Measurements from ENCODE around the gene ZNF286A.
"Not testable (repeated sequence)": the region's sequence is repeated elsewhere in the genome, so short reads cannot be mapped to it uniquely, and the experiment has no call there.

Gene ZNF286A

DNA sequence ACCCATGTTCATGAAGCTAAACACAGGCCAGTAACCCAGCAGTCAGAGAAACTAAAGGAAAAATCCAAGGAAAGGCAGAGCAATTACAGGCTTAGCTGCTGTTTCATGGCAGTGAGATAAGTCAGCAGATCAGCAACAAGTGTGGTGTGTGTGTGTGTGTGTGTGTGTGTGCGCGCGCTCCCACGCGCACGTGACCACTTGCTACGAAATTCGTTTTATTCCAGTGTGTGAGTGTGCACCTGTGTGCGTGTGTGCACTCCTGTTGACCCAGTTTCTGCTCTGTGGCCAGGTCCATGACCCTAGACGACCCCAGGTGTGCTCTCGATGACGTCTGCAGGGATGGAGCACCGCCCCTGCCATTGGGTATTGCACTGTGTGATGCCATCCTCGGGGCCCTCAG is 31.0 kb downstream of the ZNF286A start:
- H3K4me3 ChIP-seq; DNase-seq (ENCODE audit: low spot score in 2 of 2); H3K4me1 ChIP-seq; in situ Hi-C loops (cut with MboI; ENCODE audit: low sequenced_read_pairs); H3K27me3 ChIP-seq (ENCODE audit: low read depth); H3K36me3 ChIP-seq (replicated peaks); H3K9me3 ChIP-seq: not testable (repeated sequence)

DNA sequence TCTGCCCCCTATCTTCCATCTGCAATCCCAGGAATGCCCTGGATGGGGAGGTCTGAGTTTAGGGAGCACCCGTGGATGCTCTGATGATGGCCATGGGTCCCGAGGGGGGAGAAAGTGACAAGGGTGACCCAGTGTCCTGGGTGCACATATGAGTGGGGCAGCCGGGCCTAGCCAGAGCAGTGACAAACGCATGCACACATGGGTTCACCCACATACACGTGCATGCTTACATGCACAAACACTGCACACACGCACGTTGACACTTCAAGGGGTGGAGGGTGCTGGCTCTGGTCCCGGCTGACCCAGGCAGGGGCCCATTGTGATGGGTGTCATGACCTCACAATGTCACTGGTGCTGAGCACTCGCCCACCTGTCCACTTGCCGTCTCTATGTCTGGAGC is 32.3 kb downstream of the ZNF286A start, which contains the start of gene TBC1D26:
TBC1D26 (plus strand) TSS at position 384 of the 400 bp plus-strand sequence. CDS start 3,066 bp downstream, outside the sequence.
- H3K9me3 ChIP-seq; H3K4me1 ChIP-seq; in situ Hi-C loops (cut with MboI; ENCODE audit: low sequenced_read_pairs); H3K36me3 ChIP-seq (replicated peaks); H3K4me3 ChIP-seq; H3K27me3 ChIP-seq (ENCODE audit: low read depth); DNase-seq (ENCODE audit: low spot score in 2 of 2): not testable (repeated sequence)

DNA sequence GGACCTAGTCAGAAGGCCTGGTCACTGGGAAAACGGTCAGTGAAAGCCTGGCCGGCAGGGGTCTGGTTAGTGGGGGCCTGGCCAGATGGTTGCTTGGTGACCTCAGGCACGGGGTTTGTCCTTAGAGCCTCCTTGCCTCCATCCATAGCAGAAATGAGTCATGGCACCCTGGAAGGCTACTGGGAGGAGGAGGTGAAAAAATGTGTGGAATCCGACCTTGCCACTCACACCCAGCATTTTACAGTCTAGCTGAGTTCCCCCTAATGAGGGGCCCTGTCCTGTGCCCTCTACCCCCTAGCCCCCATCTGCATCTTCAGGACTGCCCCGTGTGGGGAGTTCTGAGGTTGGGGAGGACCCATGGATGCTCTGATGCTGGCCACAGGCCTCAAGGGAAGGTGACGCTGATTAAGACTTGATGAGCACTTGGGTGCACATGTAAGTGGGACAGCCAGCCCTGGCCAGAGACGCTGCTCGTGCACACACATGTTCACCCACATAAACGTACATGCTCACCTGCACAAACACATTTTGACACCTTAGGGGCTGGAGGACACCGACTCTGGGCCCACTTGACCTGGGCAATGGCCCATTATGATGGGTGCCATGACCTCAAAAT is 33.7 kb downstream of the ZNF286A start:
- in situ Hi-C loops (cut with MboI; ENCODE audit: low sequenced_read_pairs); H3K36me3 ChIP-seq (replicated peaks); H3K9me3 ChIP-seq; H3K4me3 ChIP-seq; H3K4me1 ChIP-seq; DNase-seq (ENCODE audit: low spot score in 2 of 2); H3K27me3 ChIP-seq (ENCODE audit: low read depth): not testable (repeated sequence)

DNA sequence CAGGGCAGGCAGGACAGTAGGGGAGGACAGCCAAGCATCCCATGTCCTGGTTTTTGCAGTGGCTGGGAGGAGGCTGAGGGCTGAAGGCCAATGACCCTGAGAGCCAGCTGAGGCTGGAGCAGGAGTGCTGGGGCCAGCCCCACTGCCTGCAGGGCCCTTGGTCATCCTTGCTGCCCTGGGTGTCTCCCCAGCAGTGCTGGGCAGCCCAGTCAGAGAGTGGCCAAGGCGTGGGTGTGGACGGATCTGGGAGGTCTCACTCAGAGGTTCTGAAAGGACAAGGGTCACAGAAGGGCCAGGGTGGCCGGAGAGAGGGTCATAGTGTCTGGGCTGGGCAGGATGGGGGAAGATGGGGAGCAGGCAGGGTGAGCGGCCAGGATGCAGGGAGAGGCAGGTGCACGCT is 37.0 kb downstream of the ZNF286A start:
- in situ Hi-C loops (cut with MboI; ENCODE audit: low sequenced_read_pairs); H3K4me1 ChIP-seq; H3K9me3 ChIP-seq; DNase-seq (ENCODE audit: low spot score in 2 of 2); H3K4me3 ChIP-seq; H3K36me3 ChIP-seq (replicated peaks); H3K27me3 ChIP-seq (ENCODE audit: low read depth): not testable (repeated sequence)

DNA sequence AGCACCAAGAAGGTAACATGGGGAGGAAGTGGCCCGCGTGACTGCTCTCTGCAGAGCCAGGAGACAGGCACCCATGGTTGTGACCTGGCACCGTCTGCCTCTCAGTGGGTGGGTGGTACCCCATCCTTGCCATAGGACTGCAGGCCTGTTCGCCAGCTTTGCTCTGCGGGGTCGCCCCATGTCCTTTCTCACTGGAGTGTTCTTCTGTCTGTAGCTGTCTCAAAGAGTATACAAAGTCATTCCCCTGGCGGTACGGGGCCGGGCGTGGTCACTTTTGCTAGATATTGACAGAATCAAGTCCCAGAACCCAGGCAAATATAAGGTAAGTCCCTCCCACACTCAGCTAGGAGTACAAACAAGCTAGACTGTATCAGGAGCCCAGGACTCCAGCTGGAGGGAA is 38.5 kb downstream of the ZNF286A start:
- in situ Hi-C loops (cut with MboI; ENCODE audit: low sequenced_read_pairs), result no loop called here
- no peaks in the 10 kb centered on the region for H3K27me3 ChIP-seq (ENCODE audit: low read depth)
- no peaks in the 10 kb centered on the region for H3K9me3 ChIP-seq
- H3K4me3 ChIP-seq, result no peak overlapping the region
- H3K4me1 ChIP-seq, result no peaks in the 10 kb centered on the region
- no peak for DNase-seq (ENCODE audit: low spot score in 2 of 2)
- no peaks in the 10 kb centered on the region for H3K36me3 ChIP-seq (replicated peaks)

DNA sequence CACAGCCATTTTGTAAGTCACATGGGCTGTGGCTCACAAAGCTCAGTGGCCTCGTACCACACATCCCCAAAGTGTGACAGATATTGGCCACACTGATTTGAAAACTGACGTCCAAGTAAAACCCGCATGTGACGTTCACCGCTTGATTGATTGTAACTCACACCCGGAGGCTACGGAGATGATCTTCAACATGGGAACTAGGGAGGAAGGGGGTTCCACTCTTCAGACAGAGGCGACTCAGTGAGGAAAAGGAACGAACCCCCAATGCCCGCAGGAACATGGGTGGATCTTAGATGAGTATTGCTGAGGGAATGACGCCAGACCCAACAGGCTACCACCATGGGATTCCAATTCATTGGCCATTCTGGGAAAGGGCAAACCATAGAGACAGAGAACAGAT is 39.7 kb downstream of the ZNF286A start:
- H3K36me3 ChIP-seq (replicated peaks); DNase-seq (ENCODE audit: low spot score in 2 of 2); H3K4me3 ChIP-seq; in situ Hi-C loops (cut with MboI; ENCODE audit: low sequenced_read_pairs); H3K27me3 ChIP-seq (ENCODE audit: low read depth); H3K9me3 ChIP-seq; H3K4me1 ChIP-seq: not testable (repeated sequence)

DNA sequence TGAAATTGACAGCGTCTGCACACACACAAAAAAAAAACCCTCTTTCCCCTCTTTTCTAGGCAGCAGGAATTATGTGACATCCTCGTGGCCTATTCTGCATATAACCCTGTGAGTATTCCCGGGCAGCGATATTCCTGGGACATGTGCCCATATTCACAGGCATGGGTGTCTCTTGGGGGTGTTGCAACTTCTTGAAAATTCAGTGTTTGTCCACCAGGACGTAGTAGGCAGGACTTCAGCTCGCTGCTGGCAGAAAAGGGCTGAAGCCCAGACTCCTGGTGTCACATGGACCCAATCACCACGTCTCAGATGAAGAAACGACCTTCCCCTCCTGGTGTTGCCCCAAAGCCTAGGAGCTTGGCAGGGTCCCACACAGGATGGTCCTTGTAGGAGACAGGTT is 40.5 kb downstream of the ZNF286A start:
- H3K36me3 ChIP-seq (replicated peaks); in situ Hi-C loops (cut with MboI; ENCODE audit: low sequenced_read_pairs); H3K9me3 ChIP-seq; H3K4me1 ChIP-seq; H3K4me3 ChIP-seq; DNase-seq (ENCODE audit: low spot score in 2 of 2); H3K27me3 ChIP-seq (ENCODE audit: low read depth): not testable (repeated sequence)

DNA sequence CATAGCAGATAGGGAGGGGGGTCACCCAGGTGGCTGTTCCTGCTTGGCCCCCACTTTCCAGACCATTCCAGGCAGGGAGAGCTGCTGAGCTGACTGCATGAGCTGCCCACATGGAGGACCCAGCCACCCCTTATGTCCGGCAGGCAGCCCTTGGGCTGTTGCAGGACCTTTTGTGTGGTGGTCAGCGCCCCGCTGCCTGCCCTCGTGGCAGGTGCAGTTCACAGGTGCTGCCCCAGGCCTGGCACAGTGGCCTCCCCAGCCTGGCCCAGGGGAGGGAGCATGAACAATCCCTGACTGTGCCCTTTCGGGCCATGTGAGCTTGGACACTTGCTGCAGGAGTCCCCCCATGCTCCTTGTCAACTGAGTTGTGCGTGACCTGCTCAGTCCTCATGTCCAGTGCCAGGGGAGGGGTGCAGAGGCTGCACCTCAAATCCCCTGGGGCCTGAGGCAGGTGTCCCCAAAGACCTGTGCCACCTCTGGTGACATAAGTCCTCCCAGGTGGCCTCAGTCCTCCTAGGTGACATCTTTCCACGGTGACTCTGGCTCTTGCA is 41.1 kb downstream of the ZNF286A start:
- no peak overlapping the region for H3K4me3 ChIP-seq
- in situ Hi-C loops (cut with MboI; ENCODE audit: low sequenced_read_pairs), result no loop called here
- no peaks in the 10 kb centered on the region for H3K9me3 ChIP-seq
- H3K4me1 ChIP-seq, result no peaks in the 10 kb centered on the region
- DNase-seq (ENCODE audit: low spot score in 2 of 2), result no peak
- H3K27me3 ChIP-seq (ENCODE audit: low read depth), result no peaks in the 10 kb centered on the region
- H3K36me3 ChIP-seq (replicated peaks), result no peaks in the 10 kb centered on the region

DNA sequence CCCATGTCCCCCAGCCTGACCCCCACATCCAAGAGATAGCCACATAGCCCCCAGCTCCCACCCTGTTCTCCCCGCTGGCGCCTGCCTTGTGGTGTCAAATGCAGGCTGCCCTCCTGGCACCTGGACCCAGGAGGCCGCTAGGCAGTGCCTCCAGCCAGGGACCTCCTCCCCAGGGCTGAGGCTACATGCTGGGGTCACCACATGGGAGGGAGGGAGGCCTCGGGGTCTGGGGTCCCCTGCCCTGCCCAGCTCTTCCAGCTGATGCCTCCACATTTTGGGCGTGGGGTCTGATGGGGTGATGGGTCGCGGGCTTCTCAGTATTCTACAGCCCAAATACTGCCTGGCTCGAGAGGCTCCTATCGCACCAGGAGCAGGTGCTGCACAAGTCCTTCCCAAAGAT is 42.1 kb downstream of the ZNF286A start:
- no peaks in the 10 kb centered on the region for H3K36me3 ChIP-seq (replicated peaks)
- DNase-seq (ENCODE audit: low spot score in 2 of 2), result no peak
- H3K4me3 ChIP-seq, result no peak overlapping the region
- H3K27me3 ChIP-seq (ENCODE audit: low read depth), result no peaks in the 10 kb centered on the region
- H3K9me3 ChIP-seq, result no peaks in the 10 kb centered on the region
- in situ Hi-C loops (cut with MboI; ENCODE audit: low sequenced_read_pairs), result no loop called here
- H3K4me1 ChIP-seq, result no peaks in the 10 kb centered on the region

DNA sequence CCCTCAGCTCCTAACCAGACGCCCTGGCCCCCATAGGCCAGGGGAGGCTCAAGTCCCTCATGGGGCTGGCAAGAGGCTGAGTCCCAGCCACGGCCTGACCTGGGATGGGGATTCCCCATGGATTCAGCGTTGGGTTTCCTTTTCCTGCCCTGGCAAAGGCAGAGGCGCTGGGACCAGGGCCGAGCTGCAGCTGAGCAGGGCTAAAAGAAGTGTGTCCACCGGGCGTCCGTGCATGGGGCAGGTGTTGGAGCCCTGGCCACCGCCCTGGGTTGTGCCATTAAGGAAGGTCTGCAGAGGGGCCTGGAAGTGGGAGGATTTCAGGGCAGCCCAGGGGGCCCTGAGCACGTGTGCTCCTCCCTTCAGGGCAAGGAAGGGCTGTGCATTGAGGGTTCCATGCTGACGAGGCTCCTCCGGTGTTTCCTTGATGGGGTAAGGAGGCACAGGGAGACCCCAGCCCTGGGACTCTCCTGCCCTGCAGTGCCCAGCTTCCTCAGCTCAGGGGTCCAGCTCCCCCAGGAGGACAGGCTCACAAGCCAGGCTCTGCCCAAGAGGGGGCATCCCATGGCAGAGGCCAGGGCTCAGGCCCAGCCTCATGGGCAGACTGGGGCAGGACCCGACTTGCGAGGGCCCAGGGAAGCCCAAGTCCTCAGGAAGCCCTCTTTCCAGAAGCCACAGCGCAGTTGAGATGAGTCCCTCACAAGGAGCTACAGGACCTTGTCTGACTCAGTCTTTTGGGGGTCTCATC is 42.7 kb downstream of the ZNF286A start:
- no peaks in the 10 kb centered on the region for H3K36me3 ChIP-seq (replicated peaks)
- in situ Hi-C loops (cut with MboI; ENCODE audit: low sequenced_read_pairs), result no loop called here
- H3K4me3 ChIP-seq, result no peak overlapping the region
- no peaks in the 10 kb centered on the region for H3K4me1 ChIP-seq
- H3K27me3 ChIP-seq (ENCODE audit: low read depth), result no peaks in the 10 kb centered on the region
- H3K9me3 ChIP-seq, result no peaks in the 10 kb centered on the region
- no peak for DNase-seq (ENCODE audit: low spot score in 2 of 2)

DNA sequence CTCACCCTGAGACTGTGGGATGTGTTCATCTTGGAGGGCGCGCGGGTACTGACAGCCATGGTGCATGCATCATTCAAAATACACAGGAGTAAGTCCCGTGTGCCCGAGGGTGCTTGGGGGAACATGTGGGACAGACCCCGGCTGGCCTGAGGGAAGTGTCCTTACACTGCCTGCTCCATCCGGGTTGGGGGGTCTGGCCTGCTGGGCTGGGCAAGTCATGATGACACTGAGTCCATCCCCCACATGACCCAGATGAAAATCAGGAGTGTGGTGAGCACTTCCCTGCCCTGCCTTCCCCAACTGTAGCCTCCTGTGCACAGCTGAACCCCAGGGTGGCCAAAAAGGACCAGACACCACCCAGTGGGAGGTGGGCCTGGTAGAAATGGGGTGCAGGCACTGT is 43.4 kb downstream of the ZNF286A start:
- no peaks in the 10 kb centered on the region for H3K27me3 ChIP-seq (ENCODE audit: low read depth)
- H3K4me3 ChIP-seq, result no peak overlapping the region
- in situ Hi-C loops (cut with MboI; ENCODE audit: low sequenced_read_pairs), result no loop called here
- no peaks in the 10 kb centered on the region for H3K4me1 ChIP-seq
- no peak for DNase-seq (ENCODE audit: low spot score in 2 of 2)
- no peaks in the 10 kb centered on the region for H3K9me3 ChIP-seq
- H3K36me3 ChIP-seq (replicated peaks), result no peaks in the 10 kb centered on the region

DNA sequence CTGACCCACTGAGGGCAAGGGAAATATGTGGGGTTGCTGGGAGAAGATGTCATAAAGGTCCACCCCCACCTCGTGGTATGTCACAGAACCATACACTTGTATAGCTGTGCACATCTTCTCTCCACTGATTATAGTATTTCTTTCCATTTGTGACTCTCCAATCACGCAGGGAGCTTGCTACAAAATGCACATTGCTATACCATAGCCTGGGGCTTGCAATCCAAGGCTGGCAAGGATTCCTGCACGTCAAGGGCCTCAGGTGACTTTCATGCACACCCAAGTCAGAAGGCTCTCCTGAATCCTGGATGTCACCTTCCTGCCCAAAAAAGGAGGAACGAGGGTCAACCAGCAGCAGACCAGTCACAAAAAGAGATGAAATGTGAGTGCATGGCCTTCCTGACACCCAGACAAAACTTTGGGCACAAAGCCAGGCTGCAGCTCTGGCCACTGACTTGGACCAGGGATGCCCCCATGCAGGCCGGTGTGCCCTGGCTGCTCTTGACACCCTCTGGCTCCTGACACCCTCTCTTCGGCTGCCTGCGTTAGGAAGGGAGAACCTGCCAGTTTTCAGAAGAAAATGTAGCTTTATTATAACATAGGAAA is 44.6 kb downstream of the ZNF286A start:
- Histone ChIP-seq H3K27me3 (ENCODE audit: low read depth) (no peaks in the 10 kb centered on the region), H3K36me3 (replicated peaks) (no peaks in the 10 kb centered on the region), H3K4me1 (no peaks in the 10 kb centered on the region), H3K4me3 (no peak overlapping the region), H3K9me3 (no peaks in the 10 kb centered on the region)
- DNase-seq (ENCODE audit: low spot score in 2 of 2), result no peak
- in situ Hi-C loops (cut with MboI; ENCODE audit: low sequenced_read_pairs), result no loop called here

DNA sequence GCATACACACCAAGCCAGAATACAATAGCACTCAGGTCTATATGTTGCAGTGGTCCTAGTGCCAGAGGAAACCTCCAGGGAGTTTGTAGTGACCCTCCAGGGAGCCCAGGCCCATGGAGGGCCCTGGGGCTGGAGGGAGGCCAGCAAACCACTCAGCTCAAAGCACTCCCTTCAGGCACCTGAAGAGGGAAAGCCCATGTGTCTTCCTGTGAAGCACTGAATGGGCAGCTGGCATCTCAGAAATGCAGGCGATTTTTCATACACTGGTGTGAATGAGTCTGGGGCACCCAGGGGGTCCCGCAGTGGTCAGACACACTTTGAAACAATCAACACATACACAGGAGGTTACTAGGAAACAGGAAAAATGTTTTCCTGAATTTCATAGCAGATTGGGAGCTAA is 45.3 kb downstream of the ZNF286A start:
- H3K9me3 ChIP-seq, result no peaks in the 10 kb centered on the region
- no peaks in the 10 kb centered on the region for H3K4me1 ChIP-seq
- H3K4me3 ChIP-seq, result no peak overlapping the region
- no peak for DNase-seq (ENCODE audit: low spot score in 2 of 2)
- in situ Hi-C loops (cut with MboI; ENCODE audit: low sequenced_read_pairs), result no loop called here
- H3K36me3 ChIP-seq (replicated peaks), result no peaks in the 10 kb centered on the region
- no peaks in the 10 kb centered on the region for H3K27me3 ChIP-seq (ENCODE audit: low read depth)

DNA sequence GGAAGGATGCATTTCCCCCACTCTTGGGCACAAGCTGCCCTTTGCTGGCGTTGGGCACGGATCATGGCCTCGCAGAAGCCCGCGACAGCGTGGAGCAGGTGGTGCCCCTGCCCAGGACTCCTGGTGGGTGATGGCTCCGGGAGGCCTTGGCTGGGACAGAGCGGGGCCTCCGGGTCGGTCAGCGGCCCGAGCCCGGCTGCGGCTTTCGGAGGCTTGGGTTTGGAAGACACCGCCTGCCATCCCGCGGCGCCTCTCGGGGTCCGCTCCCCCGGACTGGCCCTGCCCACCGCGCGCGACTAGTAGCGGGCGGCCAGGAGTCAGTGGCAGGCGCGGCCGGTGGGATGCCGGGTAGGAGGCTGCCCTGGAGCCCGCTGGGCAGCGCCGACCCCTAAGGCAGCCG is 49.9 kb downstream of the ZNF286A start:
- H3K9me3 ChIP-seq; H3K4me1 ChIP-seq; H3K36me3 ChIP-seq (replicated peaks); in situ Hi-C loops (cut with MboI; ENCODE audit: low sequenced_read_pairs); H3K27me3 ChIP-seq (ENCODE audit: low read depth); H3K4me3 ChIP-seq; DNase-seq (ENCODE audit: low spot score in 2 of 2): not testable (repeated sequence)

Measured in HAP-1 (cell line).